ENCODE data around the gene OPCML.

OPCML gene

GRCh38 chr11:132803436-132803835 is 728.9 kb downstream of the OPCML start:
- Mint-ChIP-seq H3K4me3 (no peak overlapping the region), H3K9me3 (peaks cover 12% of the 10 kb centered on the region), H3K36me3 (ENCODE audit: low read depth) (no peaks in the 10 kb centered on the region), H3K27me3 (ENCODE audit: low read depth, poor library complexity) (peaks cover 3% of the 10 kb centered on the region), H3K27ac (no peak overlapping the region), H3K4me1 (no peaks in the 10 kb centered on the region)
- TF ChIP-seq CTCF (IDR thresholded peaks at IDR 0.05), result no peak
- DNase-seq, result no peak

- Mint-ChIP-seq H3K4me3 (no peak overlapping the region), H3K27me3 (ENCODE audit: low read depth, poor library complexity) (peaks cover 3% of the 10 kb centered on the region), H3K4me1 (no peaks in the 10 kb centered on the region), H3K36me3 (ENCODE audit: low read depth) (no peaks in the 10 kb centered on the region), H3K9me3 (peaks cover 16% of the 10 kb centered on the region), H3K27ac (no peak overlapping the region)
- TF ChIP-seq CTCF (IDR thresholded peaks at IDR 0.05), result no peak
- DNase-seq, result no peak
Measured at GRCh38 chr11:132802947-132803346, 729.4 kb downstream of the OPCML start.

- Mint-ChIP-seq H3K4me3 (no peak overlapping the region), H3K27me3 (ENCODE audit: low read depth, poor library complexity) (no peaks in the 10 kb centered on the region), H3K36me3 (ENCODE audit: low read depth) (no peaks in the 10 kb centered on the region), H3K9me3 (peaks cover 7% of the 10 kb centered on the region), H3K27ac (no peak overlapping the region), H3K4me1 (no peaks in the 10 kb centered on the region)
- no peak for DNase-seq
- TF ChIP-seq CTCF (IDR thresholded peaks at IDR 0.05), result no peak
Measured at GRCh38 chr11:132793831-132794230, 738.5 kb downstream of the OPCML start.

GRCh38 chr11:132792341-132793140 is 739.8 kb downstream of the OPCML start:
- no peak for TF ChIP-seq CTCF (IDR thresholded peaks at IDR 0.05)
- H3K27ac Mint-ChIP-seq, result no peak overlapping the region
- no peaks in the 10 kb centered on the region for H3K4me1 Mint-ChIP-seq
- no peak overlapping the region for H3K4me3 Mint-ChIP-seq
- H3K9me3 Mint-ChIP-seq, result no peaks in the 10 kb centered on the region
- no peaks in the 10 kb centered on the region for H3K36me3 Mint-ChIP-seq (ENCODE audit: low read depth)
- DNase-seq, result no peak
- H3K27me3 Mint-ChIP-seq (ENCODE audit: low read depth, poor library complexity), result no peaks in the 10 kb centered on the region

GRCh38 chr11:132790971-132791370 is 741.3 kb downstream of the OPCML start:
- no peaks in the 10 kb centered on the region for H3K9me3 Mint-ChIP-seq
- no peak for TF ChIP-seq CTCF (IDR thresholded peaks at IDR 0.05)
- no peaks in the 10 kb centered on the region for H3K4me1 Mint-ChIP-seq
- H3K4me3 Mint-ChIP-seq, result no peak overlapping the region
- H3K27ac Mint-ChIP-seq, result no peak overlapping the region
- no peaks in the 10 kb centered on the region for H3K36me3 Mint-ChIP-seq (ENCODE audit: low read depth)
- DNase-seq, result no peak
- H3K27me3 Mint-ChIP-seq (ENCODE audit: low read depth, poor library complexity), result no peaks in the 10 kb centered on the region

- TF ChIP-seq CTCF (IDR thresholded peaks at IDR 0.05), result no peak
Measured at GRCh38 chr11:132790466-132790865, 741.8 kb downstream of the OPCML start.

More at GRCh38 chr11:132790466-132790865, 741.8 kb downstream of the OPCML start:
- no peak overlapping the region for H3K27ac Mint-ChIP-seq
- DNase-seq, result no peak
- H3K27me3 Mint-ChIP-seq (ENCODE audit: low read depth, poor library complexity), result no peaks in the 10 kb centered on the region
- no peaks in the 10 kb centered on the region for H3K4me1 Mint-ChIP-seq
- H3K4me3 Mint-ChIP-seq, result no peak overlapping the region
- H3K9me3 Mint-ChIP-seq, result no peaks in the 10 kb centered on the region
- H3K36me3 Mint-ChIP-seq (ENCODE audit: low read depth), result no peaks in the 10 kb centered on the region

Data from nephron progenitor cell (in vitro differentiated cells).